Measurements from ENCODE around the gene SPIN2A.
A peak's percentile ranks its signal among the peaks of the same experiment; 100 is the strongest.
"Not testable (repeated sequence)": the region's sequence is repeated elsewhere in the genome, so short reads cannot be mapped to it uniquely, and the experiment has no call there.

Gene SPIN2A

DNA sequence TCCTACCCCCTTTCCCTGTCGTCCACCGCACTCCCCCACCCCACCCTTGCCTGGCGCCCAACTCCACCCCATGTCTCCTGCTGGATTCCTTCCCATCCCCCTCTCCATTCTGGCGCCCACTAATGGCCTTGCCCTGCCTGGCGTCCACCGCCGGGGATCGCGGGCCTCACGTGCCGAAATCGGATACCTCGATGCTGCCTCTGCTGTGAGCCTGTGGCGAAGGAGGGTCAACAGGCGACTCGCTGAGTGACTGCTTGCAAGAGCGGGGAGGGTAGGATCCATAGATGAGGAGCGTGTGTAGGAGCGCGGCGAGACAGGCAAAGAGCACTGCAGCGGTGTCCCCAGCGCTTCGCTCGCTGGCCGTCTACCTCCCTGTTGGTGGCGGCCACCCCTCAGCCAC is at the start of gene SPIN2A:
Gene SPIN2A (minus strand): TSS at position 325 of the 400 bp plus-strand sequence. CDS start 800 bp downstream, outside the sequence.
- not testable (repeated sequence) for DNase-seq

DNA sequence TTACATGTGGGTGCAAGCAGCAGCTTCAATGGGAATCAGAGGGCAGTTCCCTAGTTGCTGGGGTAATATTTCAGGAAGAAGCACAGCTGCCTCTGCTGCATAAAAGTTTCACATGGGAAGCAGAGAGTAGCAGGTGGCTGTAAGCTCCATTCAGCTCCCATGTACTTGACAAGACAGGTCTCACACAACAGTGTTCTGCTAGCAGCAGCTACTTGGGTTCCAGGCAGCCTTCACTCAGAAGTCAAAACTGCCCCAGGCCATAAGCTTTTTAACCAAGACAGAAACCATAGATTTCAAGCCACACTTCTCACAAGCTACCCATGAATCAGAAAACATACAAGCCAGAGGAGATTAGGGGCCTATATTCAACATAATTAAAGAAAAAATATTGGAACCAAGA is 41.4 kb upstream of the SPIN2A start:
- no peak for DNase-seq

DNA sequence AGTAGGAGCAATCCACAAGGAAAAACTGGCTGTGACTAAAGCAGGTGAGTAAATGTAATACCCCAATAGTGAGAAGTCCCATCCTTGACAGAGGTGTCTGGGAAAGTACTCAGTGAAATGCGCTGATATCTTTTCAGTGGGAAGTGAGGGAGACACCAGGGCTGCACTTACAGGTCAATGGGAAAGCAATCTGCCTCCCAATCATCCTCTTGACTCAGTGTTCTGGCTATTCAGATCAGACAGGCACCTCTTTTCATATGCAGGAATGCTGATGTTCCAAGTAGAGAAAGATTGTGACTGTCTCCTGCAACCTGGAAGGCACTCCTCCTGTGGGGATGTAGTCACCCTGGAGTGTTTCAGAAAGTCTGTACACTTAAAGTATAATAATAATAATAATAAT is 39.9 kb upstream of the SPIN2A start:
- no peak for DNase-seq

DNA sequence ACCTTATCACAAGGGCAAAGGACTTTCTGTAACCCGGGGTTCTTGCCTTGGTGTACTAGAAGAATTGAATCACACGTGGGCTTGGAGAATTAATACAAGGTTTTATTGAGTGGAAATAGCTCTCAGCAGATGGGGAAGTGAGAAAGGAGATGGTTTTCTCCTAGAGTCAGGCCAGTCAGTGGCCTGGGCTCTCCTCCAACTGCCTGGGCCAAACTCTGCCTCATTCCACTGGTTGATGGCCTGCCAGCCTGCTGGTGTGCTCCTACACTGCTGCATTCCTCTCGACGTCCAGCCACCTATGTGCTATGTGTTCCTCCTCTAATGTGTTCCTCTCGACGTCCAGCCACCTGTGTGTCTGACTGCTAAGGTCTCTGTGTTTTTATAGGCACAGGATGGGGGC is 35.3 kb upstream of the SPIN2A start:
- no peak for DNase-seq

DNA sequence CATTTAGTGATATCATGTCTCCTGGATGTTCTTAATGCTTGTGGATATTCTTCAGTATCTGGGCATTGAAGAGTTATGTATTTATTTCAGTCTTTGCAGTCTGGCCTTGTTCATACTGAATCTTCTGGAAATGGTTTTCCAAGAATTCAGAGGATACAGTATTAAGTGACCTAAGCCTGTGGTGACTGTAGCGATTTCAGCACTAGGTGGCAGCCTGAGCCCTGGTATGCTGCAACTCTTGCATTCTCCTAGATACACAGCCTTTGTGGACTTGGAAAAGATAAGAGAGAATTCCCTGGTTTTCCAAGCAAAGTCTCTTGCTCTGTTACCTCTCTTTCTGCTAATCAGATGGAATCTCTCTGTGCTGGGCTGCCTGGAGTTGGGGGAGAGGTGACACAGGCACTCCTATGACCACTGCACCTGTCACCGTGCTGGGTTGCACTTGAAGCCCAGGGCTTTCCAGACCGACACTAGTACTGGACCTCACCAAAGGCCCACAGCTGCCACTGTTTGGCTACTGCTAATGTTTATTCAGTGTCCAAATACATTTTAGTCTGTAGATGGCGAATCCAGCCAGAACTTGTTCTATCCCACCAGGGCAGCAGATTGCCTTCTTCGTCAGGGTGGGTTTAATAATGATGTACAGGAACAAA is 19.3 kb upstream of the SPIN2A start:
- DNase-seq: no peak

DNA sequence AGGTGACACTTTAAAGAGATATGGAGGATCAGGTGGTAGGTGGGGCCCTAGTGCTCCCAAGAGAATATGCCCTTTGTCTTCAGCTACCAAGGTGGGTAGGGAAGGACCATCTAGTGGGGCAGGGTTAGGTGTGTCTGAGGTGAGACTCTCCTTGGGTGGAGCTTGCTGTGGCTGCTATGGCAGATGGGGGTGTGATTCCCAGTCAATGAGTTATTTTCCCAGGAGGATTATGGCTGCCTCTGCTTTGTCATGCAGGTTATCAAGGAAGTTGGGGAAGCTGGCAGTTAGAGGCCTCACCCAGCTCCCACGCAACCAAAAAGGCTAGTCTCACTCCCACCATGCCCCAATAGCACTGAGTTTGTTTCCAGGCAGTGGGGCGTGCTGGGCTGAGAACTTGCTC is 18.0 kb upstream of the SPIN2A start:
- no peak for DNase-seq

DNA sequence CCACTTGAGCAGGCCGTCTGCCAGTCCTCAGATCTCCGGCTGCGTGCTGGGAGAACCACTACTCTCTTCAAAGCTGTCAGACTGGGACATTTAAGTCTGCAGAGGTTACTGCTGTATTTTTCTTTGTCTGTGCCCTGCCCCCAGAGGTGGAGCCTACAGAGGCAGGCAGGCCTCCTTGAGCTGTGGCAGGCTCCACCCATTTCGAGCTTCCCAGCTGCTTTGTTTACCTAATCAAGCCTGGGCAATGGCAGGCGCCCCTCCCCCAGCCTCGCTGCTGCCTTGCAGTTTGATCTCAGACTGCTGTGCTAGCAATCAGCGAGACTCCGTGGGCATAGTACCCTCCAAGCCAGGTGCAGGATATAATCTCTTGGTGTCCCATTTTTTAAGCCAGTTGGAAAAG is 15.0 kb upstream of the SPIN2A start:
- not testable (repeated sequence) for DNase-seq

DNA sequence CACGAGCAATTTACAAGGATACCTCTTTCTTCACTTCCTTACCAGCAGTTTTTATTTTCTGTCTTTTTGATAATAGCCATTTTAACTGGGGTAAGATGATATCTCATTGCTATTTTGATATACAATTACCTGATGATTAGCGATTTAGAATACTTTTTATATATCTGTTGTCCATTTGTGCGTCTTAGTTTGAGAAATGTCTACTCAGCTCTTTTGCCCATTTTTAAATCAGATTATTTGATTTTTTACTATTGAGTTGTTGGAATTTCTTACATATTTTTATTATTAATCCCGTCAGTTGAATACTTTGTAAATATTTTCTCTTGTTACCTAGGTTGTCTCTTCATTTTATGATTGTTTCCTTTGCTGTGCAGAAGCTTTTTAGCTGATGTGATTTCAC is 1.5 kb upstream of the SPIN2A start:
- DNase-seq: no peak

DNA sequence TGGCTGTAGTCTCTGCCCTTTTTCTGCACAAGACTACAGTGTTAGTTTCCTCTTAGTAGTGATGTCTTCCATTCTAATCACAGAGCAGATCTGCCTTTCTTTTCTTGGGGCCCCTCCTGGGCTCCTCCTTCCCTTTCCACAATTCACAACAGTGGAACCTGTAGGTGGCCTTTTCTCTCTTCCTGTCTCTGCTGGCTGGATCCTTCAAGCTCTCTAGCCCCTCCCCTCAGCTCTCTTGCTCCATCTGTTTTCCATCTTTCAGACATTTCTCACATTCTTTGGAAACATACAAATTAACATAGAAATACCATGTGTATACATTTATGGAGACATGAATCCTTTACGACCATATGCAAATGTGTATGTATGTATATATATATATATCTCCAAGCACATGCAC is 304 bp upstream of the SPIN2A start:
- no peak for DNase-seq

DNA sequence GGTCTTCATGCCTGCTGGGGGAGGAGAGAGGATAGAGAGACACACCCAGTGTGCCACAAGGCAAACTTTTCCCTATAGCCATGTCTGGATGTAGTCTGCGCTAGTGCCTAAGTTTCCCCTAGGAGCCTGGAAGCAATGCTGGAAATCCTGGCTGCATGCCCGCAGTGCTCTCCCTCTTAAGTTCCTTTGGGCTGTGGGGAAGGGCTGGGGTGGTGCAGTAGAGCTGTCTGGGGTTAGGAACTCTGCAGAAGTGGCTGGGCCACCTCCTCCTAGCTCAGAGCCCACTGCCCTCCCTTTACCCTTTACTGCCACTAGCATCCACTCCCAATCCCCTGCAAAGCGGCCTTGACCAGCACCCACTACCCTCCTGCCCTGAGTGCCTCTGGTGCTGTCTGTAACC is 608 bp downstream of the SPIN2A start:
- DNase-seq: not testable (repeated sequence)

DNA sequence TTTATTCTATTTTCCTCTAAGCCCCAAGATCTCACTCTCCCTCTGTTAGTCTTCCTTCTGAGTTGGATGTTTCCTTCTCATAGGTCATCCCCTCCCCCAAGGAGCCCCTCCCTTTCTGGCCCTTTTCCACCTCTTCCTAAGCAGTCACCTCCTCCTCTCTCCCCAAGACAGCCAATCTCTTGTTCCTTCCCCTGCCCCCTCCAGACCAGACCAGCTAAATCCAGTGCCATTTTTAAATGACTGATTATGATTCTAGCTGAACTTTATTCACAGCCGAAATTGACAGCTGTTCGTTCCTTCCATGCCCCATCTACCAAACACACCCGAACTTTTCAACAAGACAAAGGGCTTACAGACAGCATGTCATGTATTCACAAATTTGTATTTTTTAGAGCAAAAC is 1.9 kb downstream of the SPIN2A start:
- no peak for DNase-seq

DNA sequence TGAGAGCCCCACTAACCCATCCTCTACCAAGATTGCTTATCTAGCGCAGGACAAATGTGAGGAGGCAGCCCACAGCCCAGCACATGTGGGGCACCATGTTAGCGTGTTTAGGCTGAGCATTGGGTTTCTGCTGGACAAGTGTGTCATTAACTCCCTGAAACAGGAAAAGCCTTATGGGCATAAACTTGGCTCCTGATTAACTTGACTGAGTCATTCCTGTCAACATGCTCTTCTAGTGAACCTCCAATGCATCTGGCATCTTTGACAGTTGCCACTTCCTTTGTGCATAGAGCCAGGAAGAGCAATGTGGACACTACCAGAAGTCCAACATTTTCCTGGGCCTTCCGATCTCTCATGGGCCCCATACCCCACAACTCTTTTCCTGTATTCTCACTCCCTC is 2.5 kb downstream of the SPIN2A start:
- DNase-seq: no peak

DNA sequence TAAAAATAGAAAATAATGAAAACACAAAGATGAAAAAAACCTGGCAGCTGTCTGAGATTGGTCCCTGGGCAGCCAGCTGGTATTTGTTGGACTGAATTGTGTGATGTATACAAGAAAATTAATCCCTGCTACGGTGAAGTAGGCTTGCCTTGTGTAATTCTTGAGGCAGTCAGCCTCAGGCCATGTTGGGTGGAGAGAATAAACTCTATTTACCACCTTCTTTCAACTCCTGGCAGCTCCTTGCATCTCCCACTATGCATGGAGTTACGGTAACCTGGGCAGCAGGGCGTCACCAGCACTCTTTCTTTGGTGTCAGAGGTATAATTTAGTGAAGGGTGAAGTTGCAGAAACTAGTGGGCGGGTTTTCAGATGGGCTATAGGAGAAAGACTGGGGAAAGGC is 3.5 kb downstream of the SPIN2A start:
- DNase-seq: no peak

DNA sequence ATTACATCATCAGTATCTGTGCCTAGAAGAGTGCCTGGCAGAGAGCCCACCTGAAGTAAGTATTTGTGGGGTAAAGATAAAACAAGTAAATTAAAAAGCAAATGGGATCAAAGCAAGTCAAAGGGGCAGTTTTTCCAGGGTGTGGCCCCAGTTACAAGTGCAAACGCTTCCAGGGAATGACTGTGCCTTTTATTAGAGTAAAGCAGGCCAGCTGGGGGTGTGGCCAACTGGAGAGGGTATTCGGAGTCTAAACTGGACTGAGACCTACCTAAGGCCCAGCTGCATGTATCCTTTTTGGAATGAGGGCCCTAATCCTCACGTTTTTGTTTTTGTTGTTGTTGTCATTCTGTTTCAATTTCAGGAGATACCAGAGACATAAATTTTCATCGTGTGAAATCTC is 3.9 kb downstream of the SPIN2A start:
- DNase-seq: not testable (repeated sequence)

DNA sequence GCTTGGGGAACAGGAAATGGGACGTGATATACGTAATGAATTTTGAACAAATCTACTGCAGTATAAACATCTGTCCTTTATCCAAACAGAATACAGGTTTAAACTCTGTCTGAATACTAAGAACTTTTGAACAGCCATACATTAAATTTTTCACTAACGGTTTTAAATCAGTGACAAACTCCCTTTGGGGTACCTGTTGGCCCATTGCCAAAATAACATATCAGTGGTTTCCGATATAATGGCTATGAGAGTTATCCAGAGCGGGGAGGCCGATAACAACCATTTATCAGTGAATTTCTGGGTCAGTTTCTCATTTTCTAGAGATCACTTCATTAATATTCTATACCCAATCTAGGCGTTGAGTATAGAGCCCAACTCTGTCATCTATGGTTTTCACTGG is 5.2 kb downstream of the SPIN2A start:
- DNase-seq: no peak

DNA sequence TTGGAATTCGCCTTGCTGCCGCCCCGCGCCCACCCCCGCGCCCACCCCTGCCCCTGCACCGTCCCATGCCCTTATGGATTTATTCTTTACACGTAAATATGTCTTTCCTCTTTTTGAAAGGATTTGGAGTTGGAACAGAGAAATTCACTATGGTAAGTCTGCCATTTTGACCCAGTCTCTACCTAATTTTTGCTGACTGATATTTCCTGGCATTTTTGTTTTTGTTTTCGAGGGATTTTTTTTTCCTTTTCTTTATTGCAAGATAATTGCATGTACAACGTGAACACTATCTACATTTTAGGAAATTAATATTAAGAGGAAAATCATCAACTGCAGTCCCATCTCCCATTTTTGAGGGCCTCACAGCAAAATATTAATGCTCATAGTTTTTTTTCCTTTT is 15.4 kb downstream of the SPIN2A start:
- no peak for DNase-seq

DNA sequence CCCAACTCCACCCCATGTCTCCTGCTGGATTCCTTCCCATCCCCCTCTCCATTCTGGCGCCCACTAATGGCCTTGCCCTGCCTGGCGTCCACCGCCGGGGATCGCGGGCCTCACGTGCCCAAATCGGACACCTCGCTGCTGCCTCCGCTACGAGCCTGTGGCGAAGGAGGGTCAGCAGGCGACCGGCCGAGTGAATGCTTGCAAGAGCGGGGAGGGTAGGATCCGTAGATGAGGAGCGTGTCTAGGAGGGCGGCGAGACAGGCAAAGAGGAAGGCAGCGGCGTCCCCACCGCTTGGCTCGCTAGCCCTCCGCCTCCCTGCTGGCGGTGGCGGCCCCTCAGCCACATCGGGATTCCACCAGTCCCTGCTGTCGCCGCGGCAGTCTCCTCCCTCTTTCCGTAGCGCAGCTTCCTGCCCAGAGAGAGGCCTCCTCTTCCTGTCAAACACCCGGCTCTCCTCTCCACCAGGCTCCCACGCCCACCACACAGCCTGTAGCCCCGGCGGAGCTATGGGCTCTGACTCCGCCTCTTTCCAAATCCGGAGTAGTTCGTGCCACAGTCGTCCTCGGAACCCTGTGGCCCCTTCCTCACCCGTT is 15.9 kb downstream of the SPIN2A start, which contains the start of gene SPIN2B:
Gene SPIN2B (minus strand): TSS at position 387 of the 594 bp plus-strand sequence.
- DNase-seq: peak; percentile 66 to 74

DNA sequence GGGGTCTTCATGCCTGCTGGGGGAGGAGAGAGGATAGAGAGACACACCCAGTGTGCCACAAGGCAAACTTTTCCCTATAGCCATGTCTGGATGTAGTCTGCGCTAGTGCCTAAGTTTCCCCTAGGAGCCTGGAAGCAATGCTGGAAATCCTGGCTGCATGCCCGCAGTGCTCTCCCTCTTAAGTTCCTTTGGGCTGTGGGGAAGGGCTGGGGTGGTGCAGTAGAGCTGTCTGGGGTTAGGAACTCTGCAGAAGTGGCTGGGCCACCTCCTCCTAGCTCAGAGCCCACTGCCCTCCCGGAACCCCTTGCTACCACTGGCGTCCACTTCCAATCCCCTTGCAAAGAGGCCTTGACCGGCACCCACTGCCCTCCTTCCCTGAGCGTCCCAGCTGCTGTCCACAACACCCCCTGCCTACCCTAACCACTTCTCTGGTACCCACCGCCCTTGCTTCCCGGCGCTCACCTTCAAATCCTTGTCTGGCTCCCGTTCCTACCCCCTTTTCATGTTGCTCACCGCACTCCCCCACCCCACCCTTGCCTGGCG is 16.5 kb downstream of the SPIN2A start:
- DNase-seq: not testable (repeated sequence)

DNA sequence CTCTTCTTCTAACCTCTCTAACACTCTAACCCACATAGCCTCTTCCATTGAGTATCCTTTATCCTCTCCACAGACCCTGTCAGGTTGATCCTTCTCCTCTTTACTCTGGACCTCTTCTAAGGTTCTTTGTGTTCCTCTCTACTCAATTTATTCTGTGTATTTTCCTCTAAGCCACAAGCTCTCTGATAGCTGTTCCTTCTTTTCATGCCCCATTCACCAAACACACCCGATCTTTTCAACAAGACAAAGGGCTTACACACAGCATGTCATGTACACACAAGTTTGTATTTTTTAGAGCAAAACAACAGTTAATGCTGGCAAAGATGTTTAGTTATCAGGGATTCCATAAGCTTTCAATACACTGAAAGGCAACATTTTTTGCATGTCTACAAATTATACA is 17.8 kb downstream of the SPIN2A start:
- DNase-seq: no peak

DNA sequence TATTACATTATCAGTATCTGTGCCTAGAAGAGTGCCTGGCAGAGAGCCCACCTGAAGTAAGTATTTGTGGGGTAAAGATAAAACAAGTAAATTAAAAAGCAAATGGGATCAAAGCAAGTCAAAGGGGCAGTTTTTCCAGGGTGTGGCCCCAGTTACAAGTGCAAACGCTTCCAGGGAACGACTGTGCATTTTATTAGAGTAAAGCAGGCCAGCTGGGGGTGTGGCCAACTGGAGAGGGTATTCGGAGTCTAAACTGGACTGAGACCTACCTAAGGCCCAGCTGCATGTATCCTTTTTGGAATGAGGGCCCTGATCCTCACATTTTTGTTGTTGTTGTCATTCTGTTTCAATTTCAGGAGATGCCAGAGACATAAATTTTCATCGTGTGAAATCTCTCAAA is 19.6 kb downstream of the SPIN2A start:
- not testable (repeated sequence) for DNase-seq

DNA sequence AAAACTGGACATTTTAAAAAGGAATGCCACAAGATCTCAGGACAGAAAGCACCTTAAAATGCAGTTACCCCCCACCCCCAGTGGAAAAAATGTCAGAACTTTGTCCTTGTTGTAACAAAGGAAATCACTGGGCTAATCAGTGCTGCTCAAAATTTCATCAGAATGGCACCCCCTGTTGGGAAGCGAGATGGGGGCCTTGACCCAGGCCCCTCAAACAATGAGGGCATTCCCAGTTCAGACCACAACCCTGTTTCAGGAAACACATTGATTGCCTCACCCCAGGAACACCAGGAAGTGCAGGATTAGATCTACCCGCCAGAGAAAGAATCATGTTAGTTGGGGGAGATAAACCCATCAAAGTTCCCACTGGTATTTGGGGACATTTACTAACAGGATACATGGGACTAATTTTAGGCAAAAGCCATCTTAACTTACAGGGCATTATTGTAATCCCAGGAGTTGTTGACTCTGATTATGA is 32.2 kb downstream of the SPIN2A start:
- no peak for DNase-seq

DNA sequence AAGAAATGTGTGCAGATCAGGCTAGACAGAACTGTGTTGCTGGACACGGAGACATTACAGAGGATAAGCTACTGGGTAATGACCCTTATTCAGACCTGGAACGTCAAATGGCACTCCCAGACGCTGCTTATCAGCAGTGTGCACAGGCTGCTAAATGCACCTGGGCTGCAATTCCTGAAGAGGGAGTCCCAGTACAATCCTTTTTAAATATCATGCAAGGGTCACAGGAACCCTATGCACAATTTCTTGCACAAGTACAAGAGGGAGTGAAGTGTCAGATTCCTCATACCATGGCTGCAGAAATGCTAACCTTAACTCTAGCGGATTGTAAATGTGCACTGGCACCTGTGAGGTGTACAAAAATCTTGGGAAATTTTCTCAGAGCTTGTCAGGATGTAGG is 32.8 kb downstream of the SPIN2A start:
- DNase-seq: no peak

DNA sequence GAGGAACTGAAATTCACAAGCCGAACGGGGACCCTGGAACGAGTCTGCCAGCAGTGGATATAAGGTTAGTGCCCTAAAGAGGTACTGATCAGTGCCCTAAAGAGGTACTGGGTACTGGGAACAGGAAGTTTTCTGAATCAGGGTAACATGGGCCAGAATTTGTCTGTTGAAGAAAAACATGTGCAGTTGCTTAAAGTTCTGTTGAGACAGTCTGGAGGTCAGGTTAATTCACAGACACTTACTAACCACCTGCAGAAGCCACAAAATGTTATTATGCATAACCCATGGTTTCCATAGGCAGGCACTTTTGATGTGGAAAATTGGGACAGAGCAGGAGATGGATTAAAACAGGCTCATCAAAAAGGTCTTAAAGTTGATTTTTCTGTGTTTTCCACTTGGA is 33.7 kb downstream of the SPIN2A start:
- DNase-seq: no peak

DNA sequence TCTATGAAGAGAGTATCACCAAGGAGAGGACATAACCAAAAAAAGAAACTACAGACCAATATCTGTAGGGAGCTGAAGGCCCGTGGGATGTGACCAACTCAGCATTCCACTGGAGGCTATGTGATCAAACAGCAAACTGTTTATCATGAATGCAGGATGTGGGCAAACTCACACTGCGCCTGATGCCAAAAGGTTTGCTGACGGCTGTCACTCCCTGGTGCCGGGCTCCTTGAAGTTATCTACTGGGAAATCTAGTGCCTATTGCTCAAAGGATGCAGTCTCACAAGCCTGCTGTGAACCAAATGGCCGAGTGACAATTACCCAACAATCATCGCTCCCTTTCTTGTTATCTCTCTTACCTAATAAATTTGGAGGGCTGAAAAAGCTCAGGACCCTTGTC is 34.3 kb downstream of the SPIN2A start:
- not testable (repeated sequence) for DNase-seq
